ENCODE results near the gene MTCH1.

DNA sequence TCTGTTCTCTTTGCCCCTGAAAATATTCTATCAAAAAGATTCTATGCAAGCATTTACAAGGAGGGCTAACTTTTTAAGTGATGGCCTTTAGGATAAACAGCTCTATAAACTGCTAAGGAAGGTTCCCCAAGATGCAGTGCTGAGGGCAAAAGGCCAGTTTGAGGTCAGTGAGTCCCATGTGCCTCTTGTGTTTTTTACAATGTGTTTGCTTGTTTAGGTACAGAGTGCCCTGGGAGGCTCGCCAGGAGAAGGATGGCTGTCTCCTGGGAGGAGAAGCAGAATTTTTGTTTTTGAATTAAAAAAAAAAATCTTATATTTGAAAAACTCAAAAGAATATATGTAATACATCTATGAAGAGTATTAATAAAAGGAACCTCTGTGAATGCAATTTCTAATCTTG lies 12.8 kb downstream of the MTCH1 start:
- TF ChIP-seq CEBPB (IDR thresholded peaks at IDR 0.05) (no peak), NFIC (IDR thresholded peaks at IDR 0.05) (no peak), TEAD4 (IDR thresholded peaks at IDR 0.05) (no peak), EP300 (IDR thresholded peaks at IDR 0.05; ENCODE audit: borderline replicate concordance) (no peak), USF1 (IDR thresholded peaks at IDR 0.05) (no peak), RAD21 (IDR thresholded peaks at IDR 0.05; ENCODE audit: low read depth) (no peak), YY1 (IDR thresholded peaks at IDR 0.05; ENCODE audit: low read depth) (no peak), TAF1 (IDR thresholded peaks at IDR 0.05; ENCODE audit: low read depth) (no peak), FOXM1 (IDR thresholded peaks at IDR 0.05; ENCODE audit: borderline replicate concordance, low read depth) (no peak)
- TF ChIP-seq, protein P1, sequence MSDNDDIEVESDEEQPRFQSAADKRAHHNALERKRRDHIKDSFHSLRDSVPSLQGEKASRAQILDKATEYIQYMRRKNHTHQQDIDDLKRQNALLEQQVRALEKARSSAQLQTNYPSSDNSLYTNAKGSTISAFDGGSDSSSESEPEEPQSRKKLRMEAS (IDR thresholded peaks at IDR 0.05), result no peak
- TF ChIP-seq, protein P2, sequence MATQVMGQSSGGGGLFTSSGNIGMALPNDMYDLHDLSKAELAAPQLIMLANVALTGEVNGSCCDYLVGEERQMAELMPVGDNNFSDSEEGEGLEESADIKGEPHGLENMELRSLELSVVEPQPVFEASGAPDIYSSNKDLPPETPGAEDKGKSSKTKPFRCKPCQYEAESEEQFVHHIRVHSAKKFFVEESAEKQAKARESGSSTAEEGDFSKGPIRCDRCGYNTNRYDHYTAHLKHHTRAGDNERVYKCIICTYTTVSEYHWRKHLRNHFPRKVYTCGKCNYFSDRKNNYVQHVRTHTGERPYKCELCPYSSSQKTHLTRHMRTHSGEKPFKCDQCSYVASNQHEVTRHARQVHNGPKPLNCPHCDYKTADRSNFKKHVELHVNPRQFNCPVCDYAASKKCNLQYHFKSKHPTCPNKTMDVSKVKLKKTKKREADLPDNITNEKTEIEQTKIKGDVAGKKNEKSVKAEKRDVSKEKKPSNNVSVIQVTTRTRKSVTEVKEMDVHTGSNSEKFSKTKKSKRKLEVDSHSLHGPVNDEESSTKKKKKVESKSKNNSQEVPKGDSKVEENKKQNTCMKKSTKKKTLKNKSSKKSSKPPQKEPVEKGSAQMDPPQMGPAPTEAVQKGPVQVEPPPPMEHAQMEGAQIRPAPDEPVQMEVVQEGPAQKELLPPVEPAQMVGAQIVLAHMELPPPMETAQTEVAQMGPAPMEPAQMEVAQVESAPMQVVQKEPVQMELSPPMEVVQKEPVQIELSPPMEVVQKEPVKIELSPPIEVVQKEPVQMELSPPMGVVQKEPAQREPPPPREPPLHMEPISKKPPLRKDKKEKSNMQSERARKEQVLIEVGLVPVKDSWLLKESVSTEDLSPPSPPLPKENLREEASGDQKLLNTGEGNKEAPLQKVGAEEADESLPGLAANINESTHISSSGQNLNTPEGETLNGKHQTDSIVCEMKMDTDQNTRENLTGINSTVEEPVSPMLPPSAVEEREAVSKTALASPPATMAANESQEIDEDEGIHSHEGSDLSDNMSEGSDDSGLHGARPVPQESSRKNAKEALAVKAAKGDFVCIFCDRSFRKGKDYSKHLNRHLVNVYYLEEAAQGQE (IDR thresholded peaks at IDR 0.05; ENCODE audit: low read depth), result no peak
